ENCODE measurements around the gene MLKL. TPM values are rescaled to one million over a fixed set of nuclear protein-coding genes. Genes with fewer than 3 reads are reported as not detected.
A peak's percentile ranks its signal among the peaks of the same experiment; 100 is the strongest.

MLKL gene
- polyA plus RNA-seq, 1 donor (not counting 4 experiments of a cell fraction or from before 2014, with no cell fraction given), result 12.5 TPM

DNA sequence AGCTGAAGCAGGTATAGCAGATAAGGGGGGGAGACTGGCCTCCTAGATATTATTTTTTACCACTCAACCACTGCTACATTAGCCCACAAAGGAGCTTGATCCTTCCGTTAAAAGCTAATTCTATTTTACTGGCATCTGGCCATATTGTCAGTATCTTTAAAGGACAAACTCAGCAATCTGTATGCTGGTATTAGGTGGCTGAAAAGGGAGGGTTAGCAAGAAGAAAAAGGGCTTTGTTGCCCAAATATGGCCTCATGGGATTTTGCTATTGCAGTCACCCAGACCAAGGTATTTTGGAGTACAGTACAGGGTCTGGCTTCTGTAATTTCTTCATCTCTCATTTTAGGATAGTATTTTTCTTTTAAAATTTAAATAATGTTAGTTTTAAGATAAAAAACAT lies 48.4 kb downstream of the MLKL start:
- no peak for DNase-seq (ENCODE audit: low read depth, low spot score)
- no peaks in the 10 kb centered on the region for H3K9me3 ChIP-seq (ENCODE audit: control insufficient read depth, low read depth, low read length)
- H4K20me1 ChIP-seq (ENCODE audit: control insufficient read depth, extremely low read depth, insufficient read depth, low read length), result peaks cover 10% of the 10 kb centered on the region
- peaks cover 16% of the 10 kb centered on the region for H3K4me1 ChIP-seq (ENCODE audit: control insufficient read depth, extremely low read depth, insufficient read depth, low read length)
- dilution Hi-C loops (cut with MboI; ENCODE audit: extremely low pct_ligation_motif_present, low sequenced_read_pairs), result no loop called here
- peaks cover 16 to 21% of the 10 kb centered on the region in 2 experiments for H3K36me3 ChIP-seq (ENCODE audit: control insufficient read depth in 2 of 2, extremely low read depth in 1 of 2, insufficient read depth in 2 of 2, low read length in 2 of 2)
- H2AFZ ChIP-seq (ENCODE audit: control insufficient read depth, low read length), result no peak overlapping the region
- peaks cover 2% of the 10 kb centered on the region for H3K9me1 ChIP-seq (ENCODE audit: control insufficient read depth, extremely low read depth, insufficient read depth, low read length)
- peaks cover 66% of the 10 kb centered on the region for H3K79me2 ChIP-seq (ENCODE audit: control insufficient read depth, insufficient read depth, low read length)
- TF ChIP-seq, protein P1, sequence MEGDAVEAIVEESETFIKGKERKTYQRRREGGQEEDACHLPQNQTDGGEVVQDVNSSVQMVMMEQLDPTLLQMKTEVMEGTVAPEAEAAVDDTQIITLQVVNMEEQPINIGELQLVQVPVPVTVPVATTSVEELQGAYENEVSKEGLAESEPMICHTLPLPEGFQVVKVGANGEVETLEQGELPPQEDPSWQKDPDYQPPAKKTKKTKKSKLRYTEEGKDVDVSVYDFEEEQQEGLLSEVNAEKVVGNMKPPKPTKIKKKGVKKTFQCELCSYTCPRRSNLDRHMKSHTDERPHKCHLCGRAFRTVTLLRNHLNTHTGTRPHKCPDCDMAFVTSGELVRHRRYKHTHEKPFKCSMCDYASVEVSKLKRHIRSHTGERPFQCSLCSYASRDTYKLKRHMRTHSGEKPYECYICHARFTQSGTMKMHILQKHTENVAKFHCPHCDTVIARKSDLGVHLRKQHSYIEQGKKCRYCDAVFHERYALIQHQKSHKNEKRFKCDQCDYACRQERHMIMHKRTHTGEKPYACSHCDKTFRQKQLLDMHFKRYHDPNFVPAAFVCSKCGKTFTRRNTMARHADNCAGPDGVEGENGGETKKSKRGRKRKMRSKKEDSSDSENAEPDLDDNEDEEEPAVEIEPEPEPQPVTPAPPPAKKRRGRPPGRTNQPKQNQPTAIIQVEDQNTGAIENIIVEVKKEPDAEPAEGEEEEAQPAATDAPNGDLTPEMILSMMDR (optimal IDR thresholded peaks at IDR 0.05 in 1 of 3, IDR thresholded peaks at IDR 0.05 in 1 of 3, conservative IDR thresholded peaks at IDR 0.05 in 1 of 3; ENCODE audit: extremely low read depth in 1 of 3, insufficient read depth in 2 of 3, low read length in 3 of 3), result no peak
- TF ChIP-seq EZH2 (IDR thresholded peaks at IDR 0.05; ENCODE audit: low read length), result no peak
- H3K9ac ChIP-seq (ENCODE audit: control insufficient read depth, extremely low read depth, insufficient read depth, low read length), result no peak overlapping the region
- H3K27ac ChIP-seq (ENCODE audit: control insufficient read depth, insufficient read depth, low read length), result no peak overlapping the region
- FAIRE-seq, result no peak
- H3K4me3 ChIP-seq (ENCODE audit: control insufficient read depth in 2 of 3, extremely low read depth in 1 of 3, insufficient read depth in 2 of 3, low read depth in 1 of 3, low read length in 3 of 3), result no peak overlapping the region
- H3K27me3 ChIP-seq (ENCODE audit: control insufficient read depth, extremely low read depth, insufficient read depth, low read length), result no peaks in the 10 kb centered on the region
- peak overlapping the region; percentile 2 for H3K4me2 ChIP-seq (ENCODE audit: control insufficient read depth, extremely low read depth, insufficient read depth, low read depth, low read length)

DNA sequence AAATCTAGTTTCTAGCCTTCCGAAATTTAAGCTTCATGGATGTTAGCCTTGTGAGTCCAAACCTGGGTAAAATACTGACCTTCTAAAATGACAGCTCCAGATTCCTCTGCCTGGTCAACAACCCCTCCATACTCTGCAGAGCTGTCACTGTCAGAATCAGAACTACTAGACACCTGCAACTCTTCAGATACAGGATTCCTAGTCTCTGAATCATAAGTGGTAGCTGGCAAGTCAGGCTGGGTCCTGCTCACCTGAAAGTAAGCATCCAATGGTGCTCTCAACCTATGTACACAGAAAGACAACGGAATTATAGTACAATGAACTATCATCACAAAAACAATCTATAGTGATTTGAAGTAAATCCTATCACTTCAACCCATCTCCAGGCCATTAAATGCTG lies 48.8 kb downstream of the MLKL start:
- H3K36me3 ChIP-seq (ENCODE audit: control insufficient read depth in 2 of 2, extremely low read depth in 1 of 2, insufficient read depth in 2 of 2, low read length in 2 of 2), result peaks cover 16 to 21% of the 10 kb centered on the region in 2 experiments
- FAIRE-seq, result no peak

More for the DNA sequence above, 48.8 kb downstream of the MLKL start:
- no peak overlapping the region for H3K4me3 ChIP-seq (ENCODE audit: control insufficient read depth in 2 of 3, extremely low read depth in 1 of 3, insufficient read depth in 2 of 3, low read depth in 1 of 3, low read length in 3 of 3)
- peaks cover 2% of the 10 kb centered on the region for H3K9me1 ChIP-seq (ENCODE audit: control insufficient read depth, extremely low read depth, insufficient read depth, low read length)
- peaks cover 13% of the 10 kb centered on the region for H3K4me1 ChIP-seq (ENCODE audit: control insufficient read depth, extremely low read depth, insufficient read depth, low read length)
- dilution Hi-C loops (cut with MboI; ENCODE audit: extremely low pct_ligation_motif_present, low sequenced_read_pairs), result no loop called here
- no peaks in the 10 kb centered on the region for H3K9me3 ChIP-seq (ENCODE audit: control insufficient read depth, low read depth, low read length)
- H3K27me3 ChIP-seq (ENCODE audit: control insufficient read depth, extremely low read depth, insufficient read depth, low read length), result no peaks in the 10 kb centered on the region
- H2AFZ ChIP-seq (ENCODE audit: control insufficient read depth, low read length), result no peak overlapping the region
- H3K27ac ChIP-seq (ENCODE audit: control insufficient read depth, insufficient read depth, low read length), result no peak overlapping the region
- peak; percentile 11 for DNase-seq (ENCODE audit: low read depth, low spot score)
- peak overlapping the region; percentile 2 for H3K4me2 ChIP-seq (ENCODE audit: control insufficient read depth, extremely low read depth, insufficient read depth, low read depth, low read length)
- TF ChIP-seq, protein P1 (optimal IDR thresholded peaks at IDR 0.05 in 1 of 3, IDR thresholded peaks at IDR 0.05 in 1 of 3, conservative IDR thresholded peaks at IDR 0.05 in 1 of 3; ENCODE audit: extremely low read depth in 1 of 3, insufficient read depth in 2 of 3, low read length in 3 of 3), result no peak
- no peak for TF ChIP-seq EZH2 (IDR thresholded peaks at IDR 0.05; ENCODE audit: low read length)
- H3K9ac ChIP-seq (ENCODE audit: control insufficient read depth, extremely low read depth, insufficient read depth, low read length), result no peak overlapping the region
- peaks cover 7% of the 10 kb centered on the region for H4K20me1 ChIP-seq (ENCODE audit: control insufficient read depth, extremely low read depth, insufficient read depth, low read length)
- H3K79me2 ChIP-seq (ENCODE audit: control insufficient read depth, insufficient read depth, low read length), result peaks cover 62% of the 10 kb centered on the region

Data from keratinocyte (primary cell).